HG02840 (cell line): ENCODE data around the gene CLDN14.
A peak's percentile ranks its signal among the peaks of the same experiment; 100 is the strongest.
"Not testable (repeated sequence)": the region's sequence is repeated elsewhere in the genome, so short reads cannot be mapped to it uniquely, and the experiment has no call there.

Source experiments
- ATAC-seq: cut with Tn5 transposase; IDR thresholded peaks from one replicate; pipeline ENCODE4 v1.9.1; 2021; ENCODE audit warnings: mild to moderate bottlenecking, moderate library complexity, moderate number of reproducible peaks; ENCODE audit not compliant: unreplicated experiment, low FRiP score

The CLDN14 gene

DNA sequence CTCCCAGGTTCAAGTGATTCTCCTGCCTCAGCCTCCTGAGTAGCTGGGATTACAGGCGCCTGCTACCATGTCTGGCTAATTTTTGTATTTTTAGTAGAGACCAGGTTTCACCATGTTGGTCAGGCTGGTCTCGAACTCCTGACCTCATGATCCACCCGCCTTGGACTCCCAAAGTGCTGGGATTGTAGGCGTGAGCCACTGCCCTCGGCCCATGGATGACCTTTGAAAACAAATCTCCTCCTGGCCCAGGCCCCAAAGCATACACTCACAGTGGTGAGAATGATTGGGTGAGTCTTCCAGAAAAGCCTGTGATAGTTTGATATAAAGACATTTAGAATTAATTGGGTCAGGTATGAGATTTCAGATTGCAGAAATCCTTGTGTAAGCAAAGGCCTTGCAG lies 3.4 kb downstream of the CLDN14 start:
- not testable (repeated sequence) for ATAC-seq

GRCh38 chr21:36474591-36474990 lies 5.3 kb downstream of the CLDN14 start:
- no peak for ATAC-seq

- no peak for ATAC-seq
Observed at GRCh38 chr21:36473203-36473602, 6.7 kb downstream of the CLDN14 start.

DNA sequence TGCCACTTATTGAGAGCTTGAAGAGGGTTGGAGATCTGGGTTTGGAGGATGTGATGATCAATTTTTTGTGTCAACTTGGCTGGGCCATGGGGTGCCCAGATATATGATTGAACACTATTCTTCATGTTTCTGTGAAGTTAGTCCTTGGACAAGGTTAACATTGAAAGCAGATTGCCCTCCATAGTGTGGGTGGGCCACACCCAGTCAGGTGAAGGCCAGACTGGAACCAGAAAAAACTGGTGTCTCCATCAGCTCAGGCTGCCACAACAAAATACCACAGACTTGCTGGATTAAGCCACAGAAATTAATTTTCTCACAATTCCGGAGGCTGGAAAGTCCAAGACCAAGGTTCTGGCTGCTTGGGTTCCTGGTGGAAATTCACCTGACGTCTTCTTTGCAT lies 7.5 kb downstream of the CLDN14 start:
- ATAC-seq, result no peak

GRCh38 chr21:36471254-36471723 lies 8.6 kb downstream of the CLDN14 start:
- ATAC-seq, result peak; percentile 71

DNA sequence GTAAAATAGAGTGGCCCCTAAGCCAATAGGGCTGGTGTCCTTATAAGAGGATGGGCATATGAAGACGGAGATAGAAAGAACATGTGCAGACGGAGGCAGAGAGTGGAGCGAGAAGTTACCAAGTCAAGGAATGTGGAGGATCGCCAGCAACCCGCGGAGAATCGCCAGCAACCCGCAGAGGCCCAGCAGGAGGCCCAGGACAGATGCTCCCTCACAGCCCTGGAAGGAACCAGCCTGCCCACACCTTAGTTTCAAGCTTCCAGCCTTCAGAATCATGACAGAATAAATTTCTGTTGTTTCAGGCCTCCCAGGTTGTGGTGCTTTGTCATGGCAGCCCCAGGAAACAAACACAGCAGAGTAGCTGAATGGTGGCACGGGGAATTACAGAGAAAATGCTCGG lies 9.6 kb downstream of the CLDN14 start:
- no peak for ATAC-seq

- ATAC-seq, result no peak
Observed at GRCh38 chr21:36466061-36466511, 13.8 kb downstream of the CLDN14 start.

- ATAC-seq, result no peak
Observed at GRCh38 chr21:36465478-36465877, 14.4 kb downstream of the CLDN14 start.

DNA sequence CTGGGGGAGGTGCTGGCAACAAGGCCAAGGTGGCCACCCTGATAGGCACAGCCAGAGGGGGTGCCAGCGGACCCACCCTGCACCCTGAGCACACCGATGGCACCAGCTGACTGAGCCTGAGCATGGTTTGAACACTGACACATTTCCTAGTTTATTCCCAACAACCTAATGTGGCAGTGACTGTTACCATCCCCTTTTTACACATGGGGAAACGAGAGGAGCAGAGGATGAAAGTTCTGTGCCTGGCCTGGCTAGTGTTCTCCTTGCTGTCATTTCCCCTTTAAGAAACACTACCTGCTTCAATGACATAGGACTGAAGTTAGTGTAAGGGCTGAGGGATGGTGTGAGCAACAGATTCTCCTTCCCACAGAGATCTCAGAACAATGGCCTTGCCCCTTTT lies 15.3 kb downstream of the CLDN14 start:
- no peak for ATAC-seq

- ATAC-seq, result no peak
Observed at GRCh38 chr21:36463991-36464390, 15.9 kb downstream of the CLDN14 start.

- ATAC-seq, result no peak
Observed at GRCh38 chr21:36463204-36463603, 16.7 kb downstream of the CLDN14 start.

DNA sequence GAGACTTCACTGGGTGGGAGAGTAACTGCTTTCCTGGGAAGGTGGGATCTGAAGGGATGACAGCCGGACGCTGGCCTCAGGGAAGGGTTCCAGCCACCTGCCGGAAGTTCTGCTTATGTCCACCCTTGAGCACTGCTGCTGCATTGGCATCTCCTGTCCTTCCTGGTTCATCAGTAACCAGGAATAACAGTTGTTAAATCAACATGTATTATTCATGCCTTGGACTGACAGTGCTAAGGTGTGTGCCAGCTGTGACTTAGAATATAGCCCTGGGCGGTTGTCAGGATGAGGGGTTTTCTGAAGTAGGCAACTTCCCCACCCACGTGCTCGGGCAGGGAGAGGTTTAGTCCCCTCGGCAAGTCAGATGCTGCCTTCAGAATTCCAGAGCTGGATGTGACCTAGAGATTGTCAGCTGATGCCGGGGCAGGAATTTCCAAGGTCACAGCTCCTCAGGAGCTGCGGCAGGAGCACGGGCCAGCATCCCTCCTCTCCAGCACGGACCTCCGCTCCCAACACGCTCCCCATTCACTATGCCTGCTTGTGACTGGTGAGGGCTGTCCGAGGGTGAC lies 17.9 kb downstream of the CLDN14 start:
- ATAC-seq, result no peak

GRCh38 chr21:36461277-36461917 lies 18.5 kb downstream of the CLDN14 start:
- ATAC-seq, result no peak

DNA sequence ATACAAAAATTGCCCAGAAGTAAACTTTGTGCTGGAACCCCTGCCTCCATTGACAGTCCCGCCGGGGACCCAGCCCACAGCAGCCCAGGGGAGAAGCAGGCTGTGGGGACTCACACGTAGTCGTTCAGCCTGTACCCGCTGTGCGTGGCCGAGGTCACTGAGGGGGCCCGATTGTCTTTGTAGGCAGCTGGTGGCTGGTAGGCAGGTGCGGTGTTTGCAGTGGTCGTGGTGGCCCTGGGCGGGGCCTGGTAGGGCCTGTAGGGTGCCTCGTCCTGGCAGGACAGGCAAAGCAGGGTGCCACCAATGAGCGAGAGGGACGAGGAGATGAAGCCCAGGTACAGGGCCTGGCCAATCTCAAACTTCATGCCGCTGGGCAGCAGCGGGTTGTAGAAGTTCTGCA lies 19.1 kb downstream of the CLDN14 start:
- no peak for ATAC-seq

DNA sequence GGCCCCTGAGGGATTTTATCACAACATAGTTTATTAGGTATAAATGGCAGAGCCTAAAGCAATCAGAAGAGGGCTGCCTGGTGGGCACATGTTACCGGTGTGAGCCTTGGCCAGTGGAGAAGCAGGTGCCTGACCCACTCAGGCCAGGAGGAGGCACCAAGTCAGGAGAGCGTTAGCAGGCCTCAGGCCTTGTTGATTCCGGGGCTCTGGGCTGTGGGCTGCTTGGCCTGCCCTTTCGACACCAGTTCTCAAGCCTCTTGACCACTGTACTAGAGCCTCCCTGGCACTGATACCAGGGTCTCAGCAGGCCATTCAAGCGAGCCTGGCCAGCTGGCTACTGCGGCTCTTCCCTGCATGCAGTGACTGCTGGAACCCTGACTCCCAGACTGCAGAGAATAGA lies 20.8 kb downstream of the CLDN14 start:
- ATAC-seq, result no peak

GRCh38 chr21:36456729-36457414 lies 23.1 kb downstream of the CLDN14 start:
- ATAC-seq, result no peak

DNA sequence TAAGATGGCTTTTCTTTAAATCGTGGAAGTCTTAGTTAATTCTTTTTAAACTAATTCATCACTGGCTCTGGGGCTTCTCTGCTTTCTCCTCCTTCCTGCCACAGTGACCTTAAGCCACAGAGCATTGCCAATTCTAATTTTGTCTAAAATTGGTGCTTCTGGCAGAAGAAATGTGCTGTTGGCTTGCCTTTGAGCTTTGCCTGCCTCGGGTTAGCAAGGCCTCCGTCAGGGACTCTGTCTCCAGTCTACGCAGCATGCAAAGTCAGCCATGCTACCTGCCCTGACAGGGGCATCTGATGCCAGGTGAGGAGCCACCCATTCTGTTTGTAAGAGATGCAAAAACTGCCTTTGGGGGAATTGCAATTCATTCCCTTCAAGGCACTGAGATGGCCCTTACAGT lies 25.2 kb downstream of the CLDN14 start:
- no peak for ATAC-seq

DNA sequence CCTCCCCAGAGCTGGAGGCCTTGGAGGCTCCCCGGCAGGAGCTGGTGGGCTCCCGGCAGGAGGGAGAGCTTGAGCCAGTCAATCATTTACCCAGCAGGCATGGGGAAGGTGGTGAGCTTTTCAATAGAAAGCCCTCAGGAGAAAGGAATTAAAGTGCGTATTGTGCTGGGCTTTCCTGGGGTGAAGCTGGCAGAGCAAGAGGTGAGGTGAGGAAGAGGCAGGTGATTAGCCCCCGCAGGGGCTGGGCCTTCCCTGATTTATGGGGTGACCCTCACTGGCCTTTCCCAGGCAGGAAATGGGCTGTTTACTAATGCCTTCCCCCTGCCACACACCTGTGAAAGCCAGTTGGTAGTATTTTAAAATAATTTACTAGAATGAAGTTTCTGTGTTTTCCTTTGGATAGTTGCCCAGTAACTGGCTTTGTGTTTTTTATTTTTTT lies 25.8 kb downstream of the CLDN14 start:
- no peak for ATAC-seq

GRCh38 chr21:36452281-36452825 lies 27.6 kb downstream of the CLDN14 start:
- no peak for ATAC-seq

DNA sequence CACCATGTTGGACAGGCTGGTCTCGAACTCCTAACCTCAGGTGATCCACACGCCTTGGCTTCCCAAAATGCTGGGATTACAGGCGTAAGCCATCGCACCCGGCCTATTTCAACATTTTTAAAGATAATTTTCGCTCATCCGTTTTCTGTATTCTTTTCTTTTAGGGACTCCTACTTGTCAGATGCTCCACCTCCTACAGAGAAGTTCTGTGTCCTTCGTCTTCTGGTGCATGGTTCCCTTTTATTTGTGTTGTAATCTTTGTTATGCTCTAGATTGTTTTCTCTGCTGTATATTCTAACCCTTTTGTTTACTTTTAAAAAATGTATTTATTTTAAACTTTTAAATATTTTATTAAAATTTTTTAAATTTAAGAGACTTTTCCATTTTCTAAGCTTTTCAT lies 28.4 kb downstream of the CLDN14 start:
- ATAC-seq, result no peak

- no peak for ATAC-seq
Observed at GRCh38 chr21:36450511-36450910, 29.4 kb downstream of the CLDN14 start.
